ENCODE results near the gene ZNF853. TPM values are rescaled to one million over a fixed set of nuclear protein-coding genes. Genes with fewer than 3 reads are reported as not detected.

ZNF853 gene
- total and polyA plus RNA-seq, 2 of the 8 experiments (the other 6 are each of a cell fraction or from before 2014, with no cell fraction given) = 4.3 to 5.7 TPM

DNA sequence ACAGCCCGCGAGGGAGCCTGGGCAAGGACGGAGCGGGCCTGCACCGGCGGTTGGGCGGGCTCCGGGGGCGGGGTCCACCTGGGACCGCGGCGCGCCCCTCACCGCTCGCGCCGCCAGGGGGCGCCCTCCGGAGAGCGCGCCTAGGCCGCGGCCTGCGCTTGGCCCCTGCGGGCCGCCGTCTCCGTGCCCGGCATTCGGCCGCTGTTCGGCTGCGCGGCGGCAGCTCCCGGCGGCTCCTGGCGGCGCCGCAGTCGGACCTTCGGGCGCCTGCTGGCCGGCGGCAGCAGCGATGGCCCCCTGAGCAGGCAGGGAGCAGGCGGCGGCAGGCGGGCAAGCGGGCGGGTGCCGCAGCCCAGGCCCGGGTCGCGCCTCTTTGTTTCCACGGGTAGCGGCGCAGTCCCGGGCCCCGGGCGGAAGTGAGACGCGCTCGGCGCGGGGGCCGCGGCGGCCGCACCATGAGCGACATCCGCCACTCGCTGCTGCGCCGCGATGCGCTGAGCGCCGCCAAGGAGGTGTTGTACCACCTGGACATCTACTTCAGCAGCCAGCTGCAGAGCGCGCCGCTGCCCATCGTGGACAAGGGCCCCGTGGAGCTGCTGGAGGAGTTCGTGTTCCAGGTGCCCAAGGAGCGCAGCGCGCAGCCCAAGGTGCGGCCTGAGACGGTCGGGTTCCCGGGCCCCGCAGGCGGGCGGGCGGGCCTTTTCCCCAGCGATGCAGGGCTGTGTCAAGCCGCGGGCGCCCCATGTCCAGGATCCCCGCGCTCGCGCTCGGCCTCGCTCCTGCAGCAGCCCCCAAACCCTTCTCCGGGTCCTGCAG is 25.4 kb upstream of the ZNF853 start, which contains the start of gene INTS15:
TSS of gene INTS15 (plus strand) at position 193 of the 816 bp plus-strand sequence. CDS start at position 456, 263 bp downstream.
- Histone ChIP-seq H3K14ac (ENCODE audit: insufficient read length) (no peak within 1 kb of the TSS), H3K36me3 (ENCODE audit: control insufficient read depth in 2 of 4, insufficient read depth in 4 of 4, low read length in 3 of 4) (peaks cover 2 to 38% (median 10%) of the 10 kb centered on the region in 4 experiments; a peak in 7 of 8 replicates), H2AFZ (ENCODE audit: low read length) (peak within 1 kb of the TSS; percentile 54; the same call in 1 of the 2 replicates), H3K4me1 (replicated peaks in 1 of 4; ENCODE audit: control insufficient read depth in 3 of 4, insufficient read depth in 4 of 4, low read length in 3 of 4) (peaks cover 0 to 3% (median 0%) of the 10 kb centered on the region in 4 experiments; a peak in 1 of 7 replicates), H3K23me2 (ENCODE audit: low read depth, low read length) (no peaks in the 10 kb centered on the region; the same call in 1 of the 2 replicates), H3K27me3 (replicated peaks in 1 of 4; ENCODE audit: control insufficient read depth in 3 of 4, extremely low read depth in 1 of 4, insufficient read depth in 3 of 4, low read length in 3 of 4) (no peaks in the 10 kb centered on the region), H3K18ac (ENCODE audit: extremely low read depth, low read length) (peak within 1 kb of the TSS; percentile 5), H3K4me3 (ENCODE audit: extremely low read depth in 1 of 4, insufficient read depth in 2 of 4, low read depth in 3 of 4, low read length in 4 of 4) (peak within 1 kb of the TSS; percentile 77 to 86 (median 80)), H3K79me2 (ENCODE audit: control insufficient read depth in 1 of 2, insufficient read depth in 2 of 2, low read length in 2 of 2) (no peaks in the 10 kb centered on the region), H2AK5ac (ENCODE audit: low read depth, low read length) (no peak within 1 kb of the TSS), H3K79me1 (ENCODE audit: low read depth, low read length) (no peaks in the 10 kb centered on the region; the same call in 1 of the 2 replicates), H2BK120ac (replicated peaks; ENCODE audit: low read depth, low read length) (no peak within 1 kb of the TSS), H2BK20ac (ENCODE audit: low read length) (no peak within 1 kb of the TSS), H3K27ac (ENCODE audit: low read depth, low read length) (no peak within 1 kb of the TSS), H3K23ac (ENCODE audit: insufficient read length) (no peak within 1 kb of the TSS), H4K20me1 (replicated peaks in 1 of 2; ENCODE audit: control insufficient read depth in 1 of 2, insufficient read depth in 2 of 2, low read length in 2 of 2) (peaks cover 0 to 3% of the 10 kb centered on the region in 2 experiments), H2BK15ac (ENCODE audit: low read length) (no peak within 1 kb of the TSS), H3K9me3 (ENCODE audit: insufficient read depth in 2 of 2, low read depth in 1 of 2, low read length in 1 of 2) (no peaks in the 10 kb centered on the region), H4K5ac (ENCODE audit: insufficient read length, low read depth, low read length) (peak within 1 kb of the TSS; percentile 13), H2BK12ac (ENCODE audit: low read depth, low read length) (no peak within 1 kb of the TSS), H4K91ac (replicated peaks; ENCODE audit: insufficient read length, low read length) (no peak within 1 kb of the TSS), H3K56ac (replicated peaks; ENCODE audit: insufficient read length, low read depth, low read length) (peak within 1 kb of the TSS; percentile 9), H2BK5ac (ENCODE audit: low read depth, low read length) (peak within 1 kb of the TSS; percentile 48; the same call in 1 of the 2 replicates), H3K4me2 (ENCODE audit: insufficient read depth in 1 of 2, low read depth in 2 of 2, low read length in 2 of 2) (peak within 1 kb of the TSS; percentile 74 to 78), H3K9ac (replicated peaks in 1 of 4; ENCODE audit: extremely low read depth in 1 of 4, low read depth in 3 of 4, low read length in 3 of 4) (peak within 1 kb of the TSS; percentile 66 to 82 (median 73)), H4K8ac (ENCODE audit: extremely low read depth, insufficient read depth, low read length) (peak within 1 kb of the TSS; percentile 83), H3K4ac (replicated peaks; ENCODE audit: insufficient read length, low read depth, low read length) (no peak within 1 kb of the TSS)
- 2% methylated on average over 65 of the region's 107 CpGs; no CpG with 5 or more reads in 1 of the 2 experiments for WGBS, 2 experiments (ENCODE audit: extremely low coverage in 1 of 2, insufficient coverage in 1 of 2, insufficient read length in 1 of 2, insufficient replicate concordance in 2 of 2, low coverage in 1 of 2, low lambda C conversion rate in 2 of 2, missing lambda C conversion rate in 1 of 2)
- ChIA-PET POLR2A (ENCODE audit: partially characterized antibody) (interaction anchor here (0.7 to 4.5 kb wide), 11 partner anchors 9 to 90 kb away, joined by 3 to 25 read pairs (median 3); partner anchors contain the start of genes ZDHHC4 and ZNF853), CTCF (ENCODE audit: partially characterized antibody) (interaction anchor here (0.6 to 4.3 kb wide), 13 partner anchors 9 to 78 kb away, joined by 3 to 16 read pairs (median 4); no protein-coding TSS in a partner anchor)
- DNase-seq (ENCODE audit: low read depth in 1 of 2, low spot score in 2 of 2) = peak in 1 of 2 experiments; percentile 87
- no peak for FAIRE-seq
- no peak; the same call in 1 of the 2 replicates for TF ChIP-seq SP4 (IDR thresholded peaks at IDR 0.05; ENCODE audit: low read length)
- TF ChIP-seq CBX8 (IDR thresholded peaks at IDR 0.05; ENCODE audit: borderline replicate concordance, low read depth, low read length) = no peak
- TF ChIP-seq BCL11A (IDR thresholded peaks at IDR 0.05; ENCODE audit: low read depth in 2 of 2, low read length in 2 of 2) = no peak
- no peak for TF ChIP-seq SAP30 (IDR thresholded peaks at IDR 0.05; ENCODE audit: insufficient read depth, insufficient replicate concordance, low read length)
- TF ChIP-seq EGR1 (IDR thresholded peaks at IDR 0.05; ENCODE audit: borderline replicate concordance, low read depth, low read length) = peak; percentile 54; the same call in 1 of the 2 replicates
- TF ChIP-seq RAD21 (IDR thresholded peaks at IDR 0.05 in 1 of 2, conservative IDR thresholded peaks at IDR 0.05 in 1 of 2; ENCODE audit: low read depth in 2 of 2, low read length in 2 of 2) = peak in 1 of 2 experiments; percentile 56; a peak in 2 of 4 replicates
- peak; percentile 38; the same call in 1 of the 2 replicates for TF ChIP-seq TCF12 (IDR thresholded peaks at IDR 0.05; ENCODE audit: low read depth, low read length)
- peak; percentile 44; the same call in 1 of the 2 replicates for TF ChIP-seq RBBP5 (IDR thresholded peaks at IDR 0.05; ENCODE audit: borderline replicate concordance, low read depth, low read length)
- peak; percentile 97 for TF ChIP-seq TAF1 (IDR thresholded peaks at IDR 0.05; ENCODE audit: low read depth, low read length)
- peak; percentile 88 for TF ChIP-seq KDM4A (IDR thresholded peaks at IDR 0.05; ENCODE audit: low read depth, low read length, severe bottlenecking)
